Ureter (tissue), 1 donor: Measurements from ENCODE around the gene ZNF784. TPM values are rescaled to one million over a fixed set of nuclear protein-coding genes. Genes with fewer than 3 reads are reported as not detected.

ENCODE experiments used
- DNase-seq: peaks from one replicate; pipeline ENCODE4 v3.0.0-alpha.2; 2020; ENCODE audit warnings: low spot score
- total RNA-seq: library from RNA; stranded (reverse); gene quantifications from one replicate; pipeline ENCODE4 v1.2.4, GENCODE V29; 2023
- donor health status: DM: yes; HTN: yes; CAD: no.

Gene ZNF784
- total RNA-seq = 9.5 TPM

GRCh38 chr19:55624109-55625003 is at the start of gene ZNF784:
Gene ZNF784 (minus strand): TSS chr19:55624566. CDS start chr19:55624561, 5 bp downstream.
- DNase-seq = peak; percentile 94

GRCh38 chr19:55673889-55674288 is 49.5 kb upstream of the ZNF784 start:
- DNase-seq = no peak

- DNase-seq = no peak
Measured at GRCh38 chr19:55673465-55673864, 49.1 kb upstream of the ZNF784 start.

- DNase-seq = no peak
Measured at GRCh38 chr19:55672418-55672817, 48.1 kb upstream of the ZNF784 start.

- DNase-seq = no peak
Measured at GRCh38 chr19:55671054-55671378, 46.6 kb upstream of the ZNF784 start.

GRCh38 chr19:55670280-55671053 is 46.1 kb upstream of the ZNF784 start:
- DNase-seq = no peak

GRCh38 chr19:55669418-55670279 is 45.3 kb upstream of the ZNF784 start:
- DNase-seq = no peak

- DNase-seq = no peak
Measured at GRCh38 chr19:55668603-55669348, 44.4 kb upstream of the ZNF784 start.

GRCh38 chr19:55667958-55668357 is 43.6 kb upstream of the ZNF784 start:
- no peak for DNase-seq

GRCh38 chr19:55667511-55667910 is 43.1 kb upstream of the ZNF784 start:
- no peak for DNase-seq

GRCh38 chr19:55667006-55667381 is 42.6 kb upstream of the ZNF784 start:
- no peak for DNase-seq

- DNase-seq = no peak
Measured at GRCh38 chr19:55666343-55667005, 42.1 kb upstream of the ZNF784 start.

- DNase-seq = no peak
Measured at GRCh38 chr19:55663846-55664536, 39.6 kb upstream of the ZNF784 start.

GRCh38 chr19:55661826-55662225 is 37.5 kb upstream of the ZNF784 start:
- DNase-seq = no peak

- no peak for DNase-seq
Measured at GRCh38 chr19:55660991-55661390, 36.6 kb upstream of the ZNF784 start.

GRCh38 chr19:55660404-55660803 is 36.0 kb upstream of the ZNF784 start:
- DNase-seq = no peak

- DNase-seq = no peak
Measured at GRCh38 chr19:55659822-55660221, 35.5 kb upstream of the ZNF784 start.

GRCh38 chr19:55658846-55659459 is 34.6 kb upstream of the ZNF784 start:
- DNase-seq = no peak

GRCh38 chr19:55656988-55657747 is 32.8 kb upstream of the ZNF784 start:
- no peak for DNase-seq
